ENCODE measurements around the gene MEX3A. TPM values are rescaled to one million over a fixed set of nuclear protein-coding genes. Genes with fewer than 3 reads are reported as not detected.

The MEX3A gene
- total and polyA plus RNA-seq, 4 donors, result 0.52 to 1.3 (median 0.91) TPM

DNA sequence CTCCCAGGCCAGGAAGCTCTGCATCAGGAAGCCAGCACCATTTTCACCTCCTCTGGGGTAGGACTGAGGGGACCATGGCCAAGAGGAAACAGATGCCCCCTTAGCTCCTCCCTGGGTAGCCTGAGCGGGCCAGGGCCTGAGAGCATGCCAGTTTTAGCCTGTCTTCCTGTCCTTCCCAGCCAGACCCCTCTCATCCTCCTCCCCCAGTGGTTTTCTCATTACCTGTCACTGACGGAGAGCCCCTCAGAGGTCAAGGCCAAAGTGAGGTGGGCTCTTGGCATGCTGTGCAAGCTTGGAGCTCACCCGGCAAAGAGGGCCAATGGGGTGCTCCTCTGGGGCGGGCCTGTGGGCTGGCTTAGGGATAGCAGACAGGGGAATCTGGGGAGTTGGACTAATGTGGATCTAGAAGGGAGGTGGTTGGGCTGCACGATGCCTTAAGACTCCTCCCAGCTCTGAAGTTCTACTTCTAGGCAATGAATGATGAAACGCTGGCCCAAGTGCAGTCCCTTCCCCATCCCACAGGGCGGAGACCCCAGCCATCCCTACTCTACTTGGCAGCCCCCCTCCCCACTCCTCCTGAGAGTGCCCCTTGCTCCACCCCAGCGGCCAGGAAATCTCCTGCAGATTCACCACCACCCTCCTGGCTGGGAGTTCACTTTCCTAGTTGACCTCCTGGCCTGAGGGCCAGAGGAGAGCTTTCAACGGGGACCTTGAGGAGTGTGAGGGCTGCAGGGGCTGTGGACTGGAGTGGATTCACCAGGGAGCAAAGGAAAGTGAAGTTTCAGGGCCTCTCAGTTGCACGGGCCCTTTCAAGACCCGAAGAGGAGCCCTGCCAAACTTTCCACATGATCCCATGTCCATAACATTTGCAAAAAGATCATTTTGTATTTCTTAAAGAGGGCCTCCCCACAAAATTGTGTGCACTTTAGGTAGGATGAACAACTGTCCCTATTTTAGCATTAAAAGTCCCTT is 22.9 kb upstream of the MEX3A start:
- Histone ChIP-seq H3K4me3 (ENCODE audit: low read depth in 1 of 3, low read length in 3 of 3) (no peak overlapping the region), H3K9me3 (ENCODE audit: control insufficient read depth in 4 of 4, low read length in 3 of 4) (no peaks in the 10 kb centered on the region), H3K4me1 (ENCODE audit: control insufficient read depth in 4 of 4, insufficient read depth in 4 of 4, low read length in 3 of 4) (peaks cover 0 to 10% (median 7%) of the 10 kb centered on the region in 4 donors), H3K9ac (ENCODE audit: low read depth in 1 of 2, low read length in 2 of 2) (peak overlapping the region in 1 of 2 donors; percentile 90), H3K36me3 (ENCODE audit: control insufficient read depth in 4 of 4, insufficient read depth in 3 of 4, low read depth in 1 of 4, low read length in 3 of 4) (no peaks in the 10 kb centered on the region), H3K27me3 (ENCODE audit: control insufficient read depth in 4 of 4, insufficient read depth in 4 of 4, low read length in 3 of 4) (no peaks in the 10 kb centered on the region), H3K27ac (ENCODE audit: low read depth in 1 of 2, low read length in 2 of 2) (peak overlapping the region; percentile 88 to 94)
- no peak for DNase-seq (ENCODE audit: low spot score)
- 78% methylated on average over 11 of the region's 11 CpGs for WGBS
- no peak for TF ChIP-seq RAD21 (IDR thresholded peaks at IDR 0.05)
- TF ChIP-seq, protein P1, sequence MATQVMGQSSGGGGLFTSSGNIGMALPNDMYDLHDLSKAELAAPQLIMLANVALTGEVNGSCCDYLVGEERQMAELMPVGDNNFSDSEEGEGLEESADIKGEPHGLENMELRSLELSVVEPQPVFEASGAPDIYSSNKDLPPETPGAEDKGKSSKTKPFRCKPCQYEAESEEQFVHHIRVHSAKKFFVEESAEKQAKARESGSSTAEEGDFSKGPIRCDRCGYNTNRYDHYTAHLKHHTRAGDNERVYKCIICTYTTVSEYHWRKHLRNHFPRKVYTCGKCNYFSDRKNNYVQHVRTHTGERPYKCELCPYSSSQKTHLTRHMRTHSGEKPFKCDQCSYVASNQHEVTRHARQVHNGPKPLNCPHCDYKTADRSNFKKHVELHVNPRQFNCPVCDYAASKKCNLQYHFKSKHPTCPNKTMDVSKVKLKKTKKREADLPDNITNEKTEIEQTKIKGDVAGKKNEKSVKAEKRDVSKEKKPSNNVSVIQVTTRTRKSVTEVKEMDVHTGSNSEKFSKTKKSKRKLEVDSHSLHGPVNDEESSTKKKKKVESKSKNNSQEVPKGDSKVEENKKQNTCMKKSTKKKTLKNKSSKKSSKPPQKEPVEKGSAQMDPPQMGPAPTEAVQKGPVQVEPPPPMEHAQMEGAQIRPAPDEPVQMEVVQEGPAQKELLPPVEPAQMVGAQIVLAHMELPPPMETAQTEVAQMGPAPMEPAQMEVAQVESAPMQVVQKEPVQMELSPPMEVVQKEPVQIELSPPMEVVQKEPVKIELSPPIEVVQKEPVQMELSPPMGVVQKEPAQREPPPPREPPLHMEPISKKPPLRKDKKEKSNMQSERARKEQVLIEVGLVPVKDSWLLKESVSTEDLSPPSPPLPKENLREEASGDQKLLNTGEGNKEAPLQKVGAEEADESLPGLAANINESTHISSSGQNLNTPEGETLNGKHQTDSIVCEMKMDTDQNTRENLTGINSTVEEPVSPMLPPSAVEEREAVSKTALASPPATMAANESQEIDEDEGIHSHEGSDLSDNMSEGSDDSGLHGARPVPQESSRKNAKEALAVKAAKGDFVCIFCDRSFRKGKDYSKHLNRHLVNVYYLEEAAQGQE (IDR thresholded peaks at IDR 0.05), result no peak
- TF ChIP-seq, protein P2, sequence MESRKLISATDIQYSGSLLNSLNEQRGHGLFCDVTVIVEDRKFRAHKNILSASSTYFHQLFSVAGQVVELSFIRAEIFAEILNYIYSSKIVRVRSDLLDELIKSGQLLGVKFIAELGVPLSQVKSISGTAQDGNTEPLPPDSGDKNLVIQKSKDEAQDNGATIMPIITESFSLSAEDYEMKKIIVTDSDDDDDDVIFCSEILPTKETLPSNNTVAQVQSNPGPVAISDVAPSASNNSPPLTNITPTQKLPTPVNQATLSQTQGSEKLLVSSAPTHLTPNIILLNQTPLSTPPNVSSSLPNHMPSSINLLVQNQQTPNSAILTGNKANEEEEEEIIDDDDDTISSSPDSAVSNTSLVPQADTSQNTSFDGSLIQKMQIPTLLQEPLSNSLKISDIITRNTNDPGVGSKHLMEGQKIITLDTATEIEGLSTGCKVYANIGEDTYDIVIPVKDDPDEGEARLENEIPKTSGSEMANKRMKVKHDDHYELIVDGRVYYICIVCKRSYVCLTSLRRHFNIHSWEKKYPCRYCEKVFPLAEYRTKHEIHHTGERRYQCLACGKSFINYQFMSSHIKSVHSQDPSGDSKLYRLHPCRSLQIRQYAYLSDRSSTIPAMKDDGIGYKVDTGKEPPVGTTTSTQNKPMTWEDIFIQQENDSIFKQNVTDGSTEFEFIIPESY (IDR thresholded peaks at IDR 0.05), result no peak
- no peak for TF ChIP-seq YY1 (IDR thresholded peaks at IDR 0.05)
- TF ChIP-seq, protein P3, sequence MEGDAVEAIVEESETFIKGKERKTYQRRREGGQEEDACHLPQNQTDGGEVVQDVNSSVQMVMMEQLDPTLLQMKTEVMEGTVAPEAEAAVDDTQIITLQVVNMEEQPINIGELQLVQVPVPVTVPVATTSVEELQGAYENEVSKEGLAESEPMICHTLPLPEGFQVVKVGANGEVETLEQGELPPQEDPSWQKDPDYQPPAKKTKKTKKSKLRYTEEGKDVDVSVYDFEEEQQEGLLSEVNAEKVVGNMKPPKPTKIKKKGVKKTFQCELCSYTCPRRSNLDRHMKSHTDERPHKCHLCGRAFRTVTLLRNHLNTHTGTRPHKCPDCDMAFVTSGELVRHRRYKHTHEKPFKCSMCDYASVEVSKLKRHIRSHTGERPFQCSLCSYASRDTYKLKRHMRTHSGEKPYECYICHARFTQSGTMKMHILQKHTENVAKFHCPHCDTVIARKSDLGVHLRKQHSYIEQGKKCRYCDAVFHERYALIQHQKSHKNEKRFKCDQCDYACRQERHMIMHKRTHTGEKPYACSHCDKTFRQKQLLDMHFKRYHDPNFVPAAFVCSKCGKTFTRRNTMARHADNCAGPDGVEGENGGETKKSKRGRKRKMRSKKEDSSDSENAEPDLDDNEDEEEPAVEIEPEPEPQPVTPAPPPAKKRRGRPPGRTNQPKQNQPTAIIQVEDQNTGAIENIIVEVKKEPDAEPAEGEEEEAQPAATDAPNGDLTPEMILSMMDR (IDR thresholded peaks at IDR 0.05; ENCODE audit: low read depth, low read length, missing input control), result no peak
- no peak for TF ChIP-seq EGR1 (IDR thresholded peaks at IDR 0.05; ENCODE audit: low read depth in 2 of 2)
- TF ChIP-seq TAF1 (conservative IDR thresholded peaks at IDR 0.05), result no peak
- TF ChIP-seq RXRA (IDR thresholded peaks at IDR 0.05), result no peak
- TF ChIP-seq, protein P4, sequence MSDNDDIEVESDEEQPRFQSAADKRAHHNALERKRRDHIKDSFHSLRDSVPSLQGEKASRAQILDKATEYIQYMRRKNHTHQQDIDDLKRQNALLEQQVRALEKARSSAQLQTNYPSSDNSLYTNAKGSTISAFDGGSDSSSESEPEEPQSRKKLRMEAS (IDR thresholded peaks at IDR 0.05), result no peak

DNA sequence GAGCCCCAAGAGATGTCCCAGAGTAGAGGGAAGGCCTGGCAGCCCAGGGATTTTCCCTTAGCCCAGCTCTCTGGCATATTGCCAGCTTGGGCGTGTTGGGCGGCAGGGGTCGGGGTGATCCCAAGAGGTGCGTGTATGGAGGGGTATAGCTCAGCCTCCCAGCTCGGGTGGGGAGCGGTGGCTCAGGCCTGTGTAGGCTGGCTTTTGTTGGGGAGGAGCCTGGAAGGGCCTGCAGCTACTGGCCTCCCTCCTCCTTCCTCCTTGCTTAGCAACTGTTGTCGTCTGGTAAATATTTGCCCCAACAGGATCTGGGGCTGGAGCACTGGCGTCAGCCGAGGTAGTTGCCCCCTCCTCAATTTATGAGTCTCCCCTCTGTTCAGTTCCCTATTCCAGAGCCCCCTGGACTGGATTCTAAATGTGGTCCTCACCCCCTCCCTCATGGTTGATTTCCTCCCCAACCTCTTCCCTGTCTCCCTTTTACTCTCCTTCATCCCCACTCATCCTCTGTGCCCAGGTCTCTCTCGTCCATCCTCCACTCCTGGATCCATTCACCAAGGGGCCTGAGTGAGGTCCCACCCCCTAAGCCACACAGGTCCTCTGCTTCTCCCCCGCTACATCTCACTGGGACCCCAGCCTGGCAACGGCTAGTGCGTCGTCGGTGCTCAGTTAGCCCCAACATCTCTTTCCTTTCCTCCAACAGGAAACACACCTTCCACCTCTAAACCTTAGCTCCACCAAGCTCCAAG is 22.0 kb upstream of the MEX3A start:
- Histone ChIP-seq H3K4me3 (ENCODE audit: low read depth in 1 of 3, low read length in 3 of 3) (no peak overlapping the region), H3K36me3 (ENCODE audit: control insufficient read depth in 4 of 4, insufficient read depth in 3 of 4, low read depth in 1 of 4, low read length in 3 of 4) (no peaks in the 10 kb centered on the region), H3K9ac (ENCODE audit: low read depth in 1 of 2, low read length in 2 of 2) (no peak overlapping the region), H3K4me1 (ENCODE audit: control insufficient read depth in 4 of 4, insufficient read depth in 4 of 4, low read length in 3 of 4) (peaks cover 0 to 10% (median 7%) of the 10 kb centered on the region in 4 donors), H3K9me3 (ENCODE audit: control insufficient read depth in 4 of 4, low read length in 3 of 4) (no peaks in the 10 kb centered on the region), H3K27me3 (ENCODE audit: control insufficient read depth in 4 of 4, insufficient read depth in 4 of 4, low read length in 3 of 4) (no peaks in the 10 kb centered on the region), H3K27ac (ENCODE audit: low read depth in 1 of 2, low read length in 2 of 2) (peak overlapping the region; percentile 88 to 94)
- WGBS, result 52% methylated on average over 15 of the region's 15 CpGs
- DNase-seq (ENCODE audit: low spot score), result no peak
- TF ChIP-seq FOXA2 (IDR thresholded peaks at IDR 0.05) (no peak), GABPA (IDR thresholded peaks at IDR 0.05 in 1 of 2, conservative IDR thresholded peaks at IDR 0.05 in 1 of 2) (no peak), JUND (IDR thresholded peaks at IDR 0.05) (no peak), HNF4G (IDR thresholded peaks at IDR 0.05) (no peak), NR2F2 (IDR thresholded peaks at IDR 0.05) (no peak), YY1 (IDR thresholded peaks at IDR 0.05) (no peak), SP1 (IDR thresholded peaks at IDR 0.05) (no peak), RAD21 (IDR thresholded peaks at IDR 0.05) (no peak), HNF4A (conservative IDR thresholded peaks at IDR 0.05) (no peak), RXRA (IDR thresholded peaks at IDR 0.05) (no peak)
- TF ChIP-seq, protein P3 (IDR thresholded peaks at IDR 0.05; ENCODE audit: low read depth, low read length, missing input control), result no peak
- TF ChIP-seq, protein P2 (IDR thresholded peaks at IDR 0.05), result no peak
- TF ChIP-seq, protein P4 (IDR thresholded peaks at IDR 0.05), result no peak
